ENCODE data around the gene ANKRD39.

Gene ANKRD39

GRCh38 chr2:96826546-96827278 lies 31.1 kb downstream of the ANKRD39 start:
- no peak for DNase-seq

DNA sequence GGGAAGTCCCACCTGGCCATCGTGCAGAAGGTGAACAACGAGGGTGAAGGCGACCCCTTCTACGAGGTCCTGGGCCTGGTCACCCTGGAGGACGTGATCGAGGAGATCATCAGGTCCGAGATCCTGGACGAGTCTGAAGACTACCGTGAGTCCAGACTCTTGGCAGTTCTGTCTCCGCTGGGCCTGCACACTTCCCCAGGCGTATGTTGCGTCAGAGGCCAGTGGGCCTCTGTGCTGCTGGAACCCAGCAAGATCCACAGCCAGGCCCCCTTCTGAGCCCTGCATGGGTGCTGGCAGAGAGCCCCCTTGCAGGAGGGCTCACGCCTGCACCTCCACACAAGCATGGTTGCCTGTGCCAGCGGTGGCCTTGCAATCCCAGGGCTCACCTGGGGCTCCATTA lies 32.8 kb downstream of the ANKRD39 start:
- DNase-seq = no peak

- no peak for DNase-seq
These were observed 33.5 kb downstream of the ANKRD39 start for GRCh38 chr2:96824079-96824870.

DNA sequence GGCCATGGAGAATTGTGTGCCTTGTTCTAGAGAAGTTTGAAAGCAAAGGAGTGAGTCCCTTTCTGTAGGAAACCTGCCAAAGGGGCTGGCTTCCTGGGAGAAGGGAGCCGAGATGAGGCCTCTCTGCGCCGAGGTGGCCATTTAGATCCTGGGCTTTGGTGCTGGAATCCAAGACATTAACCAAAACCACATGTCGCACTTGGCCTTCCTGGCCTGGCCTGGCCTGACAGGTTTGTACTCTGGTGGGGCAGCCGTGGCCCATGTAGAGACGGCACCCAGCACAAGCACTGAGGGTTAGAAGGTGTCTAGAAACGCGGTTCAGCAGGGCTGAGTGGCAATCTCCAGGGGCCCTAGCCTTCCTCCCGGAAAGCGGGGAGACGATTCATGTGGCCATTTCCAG lies 34.6 kb downstream of the ANKRD39 start:
- DNase-seq = no peak

GRCh38 chr2:96822786-96823185 lies 35.0 kb downstream of the ANKRD39 start:
- DNase-seq = no peak

DNA sequence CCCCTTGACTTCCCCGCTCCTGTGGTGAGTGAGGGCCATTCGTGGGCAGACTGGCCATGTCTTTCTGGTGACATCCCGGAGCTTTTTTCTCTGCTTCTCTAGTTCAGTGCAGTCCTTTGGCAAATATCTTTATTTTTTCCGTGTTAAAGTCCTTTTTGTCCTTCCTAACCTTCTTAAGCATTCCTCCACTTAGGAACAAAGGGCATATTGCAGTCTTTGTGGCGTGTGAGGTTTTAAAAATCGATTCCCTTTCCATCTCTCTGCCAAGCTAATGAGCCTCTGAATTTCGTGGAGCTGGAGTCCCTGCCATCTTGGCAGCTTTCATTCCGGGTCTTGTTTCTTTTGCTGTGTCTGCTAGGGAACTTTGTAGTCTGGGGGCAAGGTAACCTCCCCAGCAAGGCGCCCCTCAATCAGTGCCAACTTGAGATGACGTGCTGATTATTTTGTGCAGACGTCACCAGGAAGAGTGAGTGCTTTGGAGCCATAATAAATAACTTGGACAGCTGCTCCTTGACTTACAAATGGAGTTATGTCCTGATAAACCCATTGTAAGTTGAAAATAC lies 36.6 kb downstream of the ANKRD39 start:
- DNase-seq = peak in 1 of 2 donors; percentile 20

- no peak for DNase-seq
These were observed 37.8 kb downstream of the ANKRD39 start for GRCh38 chr2:96819876-96820511.

DNA sequence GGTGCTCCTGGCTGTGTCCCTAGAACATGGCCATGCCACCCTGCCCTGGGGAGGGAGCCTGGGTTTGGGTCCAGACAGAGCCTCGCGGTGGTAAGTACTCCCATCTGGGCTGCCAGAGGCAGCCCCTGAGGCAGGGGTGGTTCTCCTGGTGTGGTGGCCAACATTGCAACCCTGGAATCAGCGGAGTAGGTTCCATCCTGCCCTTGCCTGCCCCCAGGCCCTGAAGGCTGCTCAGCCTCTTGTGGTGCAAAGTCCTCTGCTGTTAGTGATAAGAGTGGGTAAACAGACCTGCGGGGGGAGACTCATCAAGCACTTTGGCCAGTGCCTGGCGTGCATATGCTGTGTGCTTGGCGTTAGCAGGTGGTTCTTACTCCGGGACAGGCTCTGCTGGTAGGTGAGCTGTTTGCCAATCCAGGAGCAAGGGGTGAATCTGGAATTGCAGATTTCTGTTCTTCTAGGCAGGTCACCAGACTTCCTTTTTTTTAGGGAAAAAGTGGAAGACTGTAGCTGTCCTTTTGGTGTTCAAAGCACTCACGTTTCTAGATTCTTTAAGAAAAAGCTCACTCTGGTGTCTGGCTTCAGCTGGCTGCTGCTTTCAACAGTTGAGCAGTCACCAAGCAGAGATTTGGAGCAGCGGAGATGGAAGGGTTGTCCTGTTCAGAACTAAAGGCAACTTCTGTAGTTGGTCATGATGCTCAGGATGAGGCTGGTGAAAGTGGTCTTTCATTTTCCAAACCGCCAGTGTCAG lies 38.5 kb downstream of the ANKRD39 start:
- DNase-seq = no peak

GRCh38 chr2:96817882-96818281 lies 39.9 kb downstream of the ANKRD39 start:
- no peak for DNase-seq

GRCh38 chr2:96816836-96817702 lies 40.7 kb downstream of the ANKRD39 start:
- no peak for DNase-seq

GRCh38 chr2:96816127-96816835 lies 41.5 kb downstream of the ANKRD39 start, which contains the start of gene CNNM3:
TSS of gene CNNM3 (plus strand) at chr2:96816268. CDS start at chr2:96816278, 10 bp downstream.
- DNase-seq = peak; percentile 95 to 96

- DNase-seq = peak in 1 of 2 donors; percentile 21
These were observed 42.3 kb downstream of the ANKRD39 start for GRCh38 chr2:96815326-96816126.

- no peak for DNase-seq
These were observed 44.2 kb downstream of the ANKRD39 start for GRCh38 chr2:96813656-96814055.

DNA sequence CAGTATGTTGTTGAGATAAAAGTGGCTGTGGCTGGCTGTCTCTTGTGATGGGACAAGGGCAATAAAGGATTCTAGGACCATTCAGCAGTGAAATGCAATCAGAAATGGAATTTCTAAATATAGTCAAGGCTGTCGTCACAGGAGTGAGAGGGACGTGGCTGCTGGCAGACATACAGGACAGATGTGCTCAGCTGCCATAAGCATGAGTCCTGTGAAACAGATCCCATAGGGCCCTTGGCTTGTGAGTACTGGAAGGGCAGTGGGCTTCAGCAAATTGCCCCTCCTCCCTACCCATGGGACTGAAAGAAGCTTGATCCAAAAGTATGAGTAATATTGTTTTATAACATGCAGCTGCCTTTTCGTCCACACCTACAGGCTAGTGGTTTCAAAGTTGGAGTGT lies 45.9 kb downstream of the ANKRD39 start:
- DNase-seq = no peak

DNA sequence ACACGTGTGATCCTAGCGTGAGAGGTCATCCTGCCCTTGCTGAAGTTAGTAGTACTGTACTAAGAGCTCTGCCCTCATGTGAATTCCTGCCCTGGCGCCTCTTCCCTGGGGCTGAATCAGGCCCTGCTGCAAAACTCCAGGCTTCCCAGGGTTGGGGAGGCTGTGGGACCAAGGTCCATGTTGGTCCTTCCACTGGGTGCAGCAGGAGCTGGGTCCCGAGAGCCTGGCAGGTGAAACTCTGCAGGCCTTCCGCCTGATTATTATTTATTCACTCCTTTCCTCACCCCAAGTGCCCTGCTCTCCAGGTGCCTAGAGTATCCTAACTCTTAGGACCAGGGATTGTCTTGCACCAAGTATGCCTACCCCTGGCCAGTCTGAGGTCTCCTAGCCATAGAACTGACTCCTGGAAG lies 47.0 kb downstream of the ANKRD39 start:
- DNase-seq = no peak

DNA sequence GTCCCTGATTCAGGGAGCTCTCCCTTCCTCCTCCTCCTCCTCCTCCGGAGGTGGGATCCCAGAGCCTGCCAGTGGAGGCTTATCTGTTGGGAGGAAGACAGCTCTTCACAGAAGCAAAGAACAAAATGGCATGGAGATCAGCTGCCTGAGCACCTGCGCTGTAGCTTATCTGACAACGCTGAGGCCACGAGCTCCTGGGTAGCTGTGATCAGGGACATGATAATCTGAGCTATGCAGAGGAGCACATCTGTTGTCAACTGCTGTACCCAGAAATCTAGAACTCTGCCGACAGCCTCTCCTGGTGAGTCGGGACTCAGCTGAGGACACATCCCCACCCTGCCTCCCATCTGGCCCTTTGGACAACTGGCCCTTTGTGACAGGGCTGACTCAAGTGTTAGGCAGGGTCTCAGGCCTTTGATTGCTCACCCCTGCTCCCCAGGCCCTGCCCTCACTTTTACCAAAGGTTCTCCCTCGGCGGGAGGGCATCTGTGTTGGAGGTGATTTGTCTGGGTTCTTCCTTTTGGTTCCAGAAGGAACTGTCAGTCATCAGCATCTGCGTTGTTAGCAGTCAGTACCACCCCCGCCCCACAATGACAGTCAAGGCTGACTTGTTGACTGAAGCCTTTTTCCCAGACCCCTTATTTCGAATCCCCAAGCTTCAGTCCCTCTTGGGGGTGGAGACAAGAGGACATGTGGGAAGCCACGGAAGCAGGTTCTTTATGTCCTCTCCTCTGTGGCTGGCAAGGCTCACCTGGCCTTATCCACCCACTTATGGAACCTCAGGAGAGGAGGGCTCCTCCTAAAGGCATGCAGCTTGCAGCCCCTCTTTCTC lies 47.6 kb downstream of the ANKRD39 start:
- DNase-seq = no peak

- no peak for DNase-seq
These were observed 48.5 kb downstream of the ANKRD39 start for GRCh38 chr2:96809216-96809882.

DNA sequence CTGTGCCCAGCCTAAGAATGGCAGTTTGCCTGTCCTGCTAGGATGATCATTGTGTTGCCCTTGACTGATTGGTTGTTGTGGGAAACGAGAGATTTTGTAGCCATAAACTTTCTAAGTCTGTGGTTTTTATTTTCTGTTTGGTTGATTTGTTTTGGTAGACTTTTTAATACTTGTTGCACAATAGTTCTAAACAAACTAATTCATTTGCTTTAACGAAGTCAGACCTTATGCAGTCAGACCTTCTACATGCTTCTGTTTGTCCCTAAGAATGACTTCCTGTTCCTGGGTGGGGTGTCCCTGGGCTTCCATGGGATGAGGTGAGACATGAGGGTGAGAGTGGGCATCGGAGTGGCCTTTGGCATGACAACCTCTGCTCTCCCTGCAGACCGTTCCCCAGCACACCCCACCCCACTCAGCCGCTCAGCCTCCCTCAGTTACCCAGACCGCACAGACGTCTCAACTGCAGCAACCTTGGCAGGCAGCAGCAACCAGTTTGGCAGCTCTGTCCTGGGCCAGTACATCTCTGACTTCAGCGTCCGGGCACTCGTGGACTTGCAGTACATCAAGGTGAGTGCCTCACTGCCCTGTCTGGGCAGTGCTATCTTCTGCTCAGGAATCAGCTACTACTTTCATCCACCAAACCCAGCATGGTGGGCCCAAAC lies 49.5 kb downstream of the ANKRD39 start:
- DNase-seq = no peak
